HG02798 (cell line): ENCODE measurements around the gene FGF3.
"Not testable (repeated sequence)": the region's sequence is repeated elsewhere in the genome, so short reads cannot be mapped to it uniquely, and the experiment has no call there.

ENCODE experiments used
- ATAC-seq: cut with Tn5 transposase; IDR thresholded peaks from one replicate; pipeline ENCODE4 v1.9.1; 2021; ENCODE audit warnings: mild to moderate bottlenecking; ENCODE audit not compliant: unreplicated experiment, poor library complexity

Gene FGF3

GRCh38 chr11:69774354-69775162, 44.7 kb downstream of the FGF3 start:
- ATAC-seq: no peak

- no peak for ATAC-seq
Measured at GRCh38 chr11:69773626-69774353, 45.4 kb downstream of the FGF3 start.

GRCh38 chr11:69771466-69771865, 47.8 kb downstream of the FGF3 start:
- ATAC-seq: no peak

GRCh38 chr11:69770540-69770939, 48.7 kb downstream of the FGF3 start:
- ATAC-seq: no peak

GRCh38 chr11:69765498-69765995, 53.7 kb downstream of the FGF3 start:
- no peak for ATAC-seq

GRCh38 chr11:69764918-69765317, 54.3 kb downstream of the FGF3 start:
- not testable (repeated sequence) for ATAC-seq

- no peak for ATAC-seq
Measured at GRCh38 chr11:69760319-69760718, 58.9 kb downstream of the FGF3 start.
